Adrenal gland (tissue), 12 donors: ENCODE results near the gene DNM1L. TPM values are rescaled to one million over a fixed set of nuclear protein-coding genes. Genes with fewer than 3 reads are reported as not detected.
A peak's percentile ranks its signal among the peaks of the same experiment; 100 is the strongest.

ENCODE experiments used
- DNase-seq, 7 donors: peaks; one replicate each; pipeline ENCODE4 v3.0.0-alpha.2; 2019 to 2020
- H3K27ac ChIP-seq, 5 donors: fragments of 200-600 bp; sonication (generic) in 4 of 5; 1 replicate in 3 of 5; 2 replicates in 2 of 5; pipeline versions ENCODE4 v1.5.1 to v1.8.0; 2016 to 2020; ENCODE audit warnings: mild to moderate bottlenecking in 1 of 5
- H3K27me3 ChIP-seq: fragments of 200-600 bp; 2 replicates; pipeline ENCODE4 v1.8.0; 2021
- H3K36me3 ChIP-seq, 2 donors: fragments of 200-600 bp; replicated peaks in 1 of 2; 1 replicate in 1 of 2; 2 replicates in 1 of 2; pipeline versions ENCODE4 v1.5.1 to v1.8.0; 2018 to 2022
- H3K4me1 ChIP-seq, 2 donors: fragments of 200-600 bp; replicated peaks in 1 of 2; 1 replicate in 1 of 2; 2 replicates in 1 of 2; pipeline versions ENCODE4 v1.5.1 to v1.8.0; 2018 to 2021
- H3K4me3 ChIP-seq, 4 donors: fragments of 200-600 bp; sonication (generic) in 3 of 4; one replicate each; pipeline ENCODE4 v1.5.1; 2016 to 2018
- H3K9me3 ChIP-seq, 3 donors: fragments of 200-600 bp; sonication (generic) in 1 of 3; replicated peaks in 1 of 3; 1 replicate in 2 of 3; 2 replicates in 1 of 3; pipeline versions ENCODE4 v1.5.1 to v1.8.0; 2016 to 2021
- CTCF ChIP-seq, 6 experiments: fragments of 450-650 bp in 4 of 6; fragments of 200-600 bp in 2 of 6; sonication (generic) in 1 of 6; IDR thresholded peaks; 1 replicate in 5 of 6; 2 replicates in 1 of 6; pipeline versions ENCODE4 v1.5.1 to v1.8.0; 2016 to 2021; ENCODE audit warnings: antibody characterized with exemption in 6 of 6, mild to moderate bottlenecking in 2 of 6, moderate library complexity in 1 of 6
- POLR2A ChIP-seq, 2 donors: fragments of 450-650 bp; IDR thresholded peaks; one replicate each; pipeline ENCODE4 v1.6.1; 2017; ENCODE audit warnings: antibody characterized with exemption in 2 of 2, mild to moderate bottlenecking in 2 of 2, moderate library complexity in 1 of 2
- WGBS, 4 donors: extraction: QIAGEN DNeasy Blood & Tissue Kit in 2 of 4; methylation state at CpG; one replicate each; pipeline versions ENCODE4 v1.1.5 to v1.1.7; 2013 to 2017; 5-methylcytosine and 5-hydroxymethylcytosine counted together
- intact Hi-C, 2 donors: fragments of 100-400 bp; cut with DNase I; formaldehyde crosslinking; loops; one replicate each; pipeline versions ENCODE4 v1.14.1 to v1.15.0; 2022 to 2023
- polyA plus RNA-seq, 3 donors: library from polyadenylated mRNA; stranded (reverse); fragments of 200-250 nt in 2 of 3; fragments of 350-450 nt in 1 of 3; fragmentation: Illumina TruSeq in 1 of 3; extraction: RNeasy Lipid Tissue Mini Kit (QIAGEN cat#74804) in 1 of 3; gene quantifications; one replicate each; pipeline ENCODE4 v1.2.3, GENCODE V29; 2013 to 2014
- total RNA-seq, 9 donors: library from RNA; depleted of rRNA in 4 of 9; stranded (reverse); fragments of >200 nt in 4 of 9; fragments of 120-200 nt in 1 of 9; fragmentation: NEBNext Ultra II Directional in 1 of 9; extraction: Animal tissue kit (Norgen Biotek cat#: 25700) in 1 of 9; gene quantifications; one replicate each; pipeline versions ENCODE4 v1.1.0 to v1.2.4, GENCODE V29; 2013 to 2023
- donor health status: healthy with polysubstance abuse.
- donor health status: Bipolar disorder and iron deficiency.
- donor health status: DM: yes; HTN: yes; CAD: no.
- donor health status: DM: no; HTN: no; CAD: no.
- donor health status: DM: no; HTN: no; CAD: no.
- donor health status: DM: yes; HTN: yes; CAD: no.

DNM1L gene
- total and polyA plus RNA-seq, 12 donors = 25.3 to 78.1 (median 42.7) TPM

DNA sequence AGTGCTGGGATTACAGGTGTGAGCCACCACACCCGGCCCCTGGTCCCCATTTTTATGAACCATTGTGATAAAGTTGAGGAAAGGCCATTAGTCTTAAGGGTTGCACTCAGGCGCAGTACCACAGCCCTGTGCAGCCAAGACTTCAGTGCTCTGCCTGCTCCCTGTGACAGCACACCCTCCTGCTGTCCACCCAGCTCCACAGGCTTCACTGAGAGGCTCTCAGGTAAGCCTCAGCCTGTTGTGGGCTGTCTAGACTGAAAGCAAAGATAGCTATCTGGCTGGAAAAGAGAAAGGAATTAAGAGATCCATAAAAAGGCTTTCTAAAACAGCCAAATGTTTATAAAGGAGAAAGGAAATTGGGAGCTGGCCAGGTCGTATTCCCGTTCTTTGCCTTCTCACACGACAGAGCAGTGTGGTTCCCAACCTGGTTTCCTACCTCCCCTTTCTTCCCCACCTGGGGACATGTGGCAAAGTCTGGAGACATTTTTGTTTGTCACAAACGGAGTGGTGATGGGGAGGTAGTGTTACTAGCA lies 19.1 kb upstream of the DNM1L start:
- Histone ChIP-seq H3K27me3 (no peaks in the 10 kb centered on the region), H3K9me3 (no peaks in the 10 kb centered on the region), H3K4me1 (peaks cover 0 to 4% of the 10 kb centered on the region in 2 donors), H3K4me3 (no peak overlapping the region), H3K36me3 (no peaks in the 10 kb centered on the region), H3K27ac (peak overlapping the region in 2 of 5 donors; percentile 17 to 61)
- intact Hi-C loops = loop anchor here (5.0 to 10.0 kb wide), 4 partner anchors 203 to 295 kb away; no protein-coding TSS in a partner anchor
- TF ChIP-seq POLR2A (IDR thresholded peaks at IDR 0.05) = no peak
- TF ChIP-seq CTCF (IDR thresholded peaks at IDR 0.05) = no peak
- 59 to 74% (median 64%) methylated on average over 6 of the region's 6 CpGs for WGBS, 4 donors
- no peak for DNase-seq

- intact Hi-C loops = loop anchor here in 1 of 2 donors (10.0 kb wide), 1 partner anchor 297 kb away; no protein-coding TSS in a partner anchor
- Histone ChIP-seq H3K4me1 (peaks cover 0 to 4% of the 10 kb centered on the region in 2 donors), H3K27me3 (no peaks in the 10 kb centered on the region), H3K4me3 (no peak overlapping the region), H3K27ac (no peak overlapping the region), H3K9me3 (no peaks in the 10 kb centered on the region), H3K36me3 (no peaks in the 10 kb centered on the region)
- no peak for DNase-seq
- TF ChIP-seq CTCF (IDR thresholded peaks at IDR 0.05) (no peak), POLR2A (IDR thresholded peaks at IDR 0.05) (no peak)
- WGBS, 4 donors = 78 to 83% (median 81%) methylated on average over 5 to 7 of the region's 7 CpGs
Measured at GRCh38 chr12:32661706-32662105, 17.4 kb upstream of the DNM1L start.

DNA sequence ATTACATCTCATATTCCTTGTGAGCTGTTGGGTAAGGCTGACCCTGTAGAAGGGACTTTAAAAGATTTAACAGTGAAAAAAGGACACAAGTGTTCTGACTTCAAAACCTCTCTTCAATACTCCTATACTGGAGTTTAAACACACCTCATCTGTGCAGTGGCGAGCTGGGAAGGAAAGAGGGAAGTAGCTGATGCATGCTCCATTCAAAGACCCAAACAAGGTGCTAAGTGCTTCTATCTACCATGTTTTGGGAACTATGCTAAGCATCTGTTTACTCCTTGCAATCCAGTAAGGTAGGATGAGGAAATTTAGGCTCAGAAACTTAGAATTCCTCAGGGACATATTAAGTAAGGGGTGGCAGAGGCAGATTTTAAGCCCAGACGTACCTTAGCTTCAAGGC lies 16.4 kb upstream of the DNM1L start:
- no peaks in the 10 kb centered on the region for H3K27me3 ChIP-seq
- TF ChIP-seq CTCF (IDR thresholded peaks at IDR 0.05) (no peak), POLR2A (IDR thresholded peaks at IDR 0.05) (no peak)
- WGBS, 4 donors = 82 to 92% (median 88%) methylated on average over 2 of the region's 2 CpGs
- DNase-seq = no peak
- H3K36me3 ChIP-seq = no peaks in the 10 kb centered on the region
- no peaks in the 10 kb centered on the region for H3K9me3 ChIP-seq
- no peak overlapping the region for H3K27ac ChIP-seq
- peaks cover 0 to 4% of the 10 kb centered on the region in 2 donors for H3K4me1 ChIP-seq
- intact Hi-C loops = loop anchor here in 1 of 2 donors (10.0 kb wide), 1 partner anchor 298 kb away; no protein-coding TSS in a partner anchor
- no peak overlapping the region for H3K4me3 ChIP-seq

DNA sequence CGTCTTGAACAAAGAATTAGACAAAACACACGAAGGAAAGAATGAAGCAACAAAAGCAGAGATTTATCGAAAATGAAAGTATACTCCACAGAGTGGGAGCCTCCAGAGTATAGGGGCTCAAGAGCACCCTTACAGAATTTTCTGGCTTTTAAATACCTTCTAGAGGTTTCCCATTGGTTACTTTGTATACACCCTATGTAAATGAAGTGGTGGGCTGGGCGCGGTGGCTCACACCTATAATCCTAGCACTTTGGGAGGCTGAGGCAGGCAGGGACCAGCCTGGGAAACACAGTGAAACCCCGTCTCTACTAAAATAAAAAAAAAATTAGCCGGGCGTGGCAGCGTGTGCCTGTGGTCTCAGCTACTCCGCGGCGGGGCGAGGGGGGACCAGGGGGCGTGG lies 13.1 kb upstream of the DNM1L start:
- H3K27me3 ChIP-seq = no peaks in the 10 kb centered on the region
- no peak overlapping the region for H3K4me3 ChIP-seq
- no peaks in the 10 kb centered on the region for H3K36me3 ChIP-seq
- no peaks in the 10 kb centered on the region for H3K4me1 ChIP-seq
- TF ChIP-seq POLR2A (IDR thresholded peaks at IDR 0.05) (no peak), CTCF (IDR thresholded peaks at IDR 0.05) (no peak)
- H3K9me3 ChIP-seq = no peaks in the 10 kb centered on the region
- no peak for DNase-seq
- H3K27ac ChIP-seq = no peak overlapping the region
- intact Hi-C loops = loop anchor here in 1 of 2 donors (10.0 kb wide), 1 partner anchor 301 kb away; no protein-coding TSS in a partner anchor
- 67 to 90% (median 82%) methylated on average over 12 to 14 of the region's 14 CpGs for WGBS, 4 donors
